AG04450 (cell line): Measurements from ENCODE around the gene ALDH3A1. TPM values are rescaled to one million over a fixed set of nuclear protein-coding genes. Genes with fewer than 3 reads are reported as not detected.
"Not testable (repeated sequence)": the region's sequence is repeated elsewhere in the genome, so short reads cannot be mapped to it uniquely, and the experiment has no call there.

Experiments used
- CTCF ChIA-PET: fragments of 300-600, 350-600 bp; formaldehyde crosslinking; extraction: SDS; loops from one replicate; lab custom pipeline; 2022; ENCODE audit warnings: antibody characterized with exemption, inconsistent platforms; lab: Charles Lee
- POLR2A ChIA-PET: fragments of 350-600 bp; formaldehyde crosslinking; extraction: SDS; loops from one replicate; lab custom pipeline; 2021; ENCODE audit warnings: antibody characterized with exemption, inconsistent platforms; lab: Yijun Ruan, JAX
- DNase-seq: peaks from one replicate; pipeline ENCODE4 v3.0.0-alpha.2; 2011; ENCODE audit warnings: low read depth, low spot score
- H3K27ac ChIP-seq: one replicate; pipeline ENCODE4 v1.5.1; 2012; ENCODE audit warnings: low read depth, low read length, control low read depth
- H3K27me3 ChIP-seq: one replicate; pipeline ENCODE4 v1.6.0; 2012; ENCODE audit warnings: low read length; ENCODE audit not compliant: control insufficient read depth, insufficient read depth
- H3K4me3 ChIP-seq: 2 replicates; pipeline ENCODE4 v1.5.1; 2011; ENCODE audit warnings: mild to moderate bottlenecking, low read depth, low read length, control low read depth
- H3K9me3 ChIP-seq: 2 replicates; pipeline ENCODE4 v1.5.1; 2012; ENCODE audit warnings: low read length; ENCODE audit not compliant: control insufficient read depth, insufficient read depth
- CTCF ChIP-seq: IDR thresholded peaks from 2 replicates; pipeline ENCODE4 v1.5.1; 2011; ENCODE audit warnings: low read depth, low read length, control low read depth, inconsistent platforms
- polyA plus RNA-seq: library from polyadenylated mRNA; depleted of rRNA; stranded (reverse); fragments of >200 nt; gene quantifications from 2 replicates; pipeline ENCODE4 v1.2.3, GENCODE V29; 2011

ALDH3A1 gene
- polyA plus RNA-seq, 1 experiment: 1.7 TPM

GRCh38 chr17:19766421-19767270 lies 18.5 kb upstream of the ALDH3A1 start:
- H3K27ac ChIP-seq: no peak overlapping the region
- ChIA-PET CTCF (interaction anchor here (0.5 to 9.9 kb wide), 44 partner anchors 9 to 426 kb away, joined by 3 to 174 read pairs (median 4); partner anchors contain the start of genes ALDH3A1, ALDH3A2, B9D1 and SLC47A1), POLR2A (no interaction called here)
- peaks cover 10% of the 10 kb centered on the region for H3K27me3 ChIP-seq
- no peak for DNase-seq
- H3K9me3 ChIP-seq: no peaks in the 10 kb centered on the region
- H3K4me3 ChIP-seq: no peak overlapping the region
- TF ChIP-seq CTCF: peak; percentile 99

GRCh38 chr17:19766016-19766415 lies 17.9 kb upstream of the ALDH3A1 start:
- Histone ChIP-seq H3K4me3 (no peak overlapping the region), H3K27me3 (peaks cover 13% of the 10 kb centered on the region), H3K27ac (no peak overlapping the region), H3K9me3 (no peaks in the 10 kb centered on the region)
- no peak for TF ChIP-seq CTCF
- CTCF ChIA-PET: interaction anchor here (0.6 to 9.9 kb wide), 30 partner anchors 9 to 426 kb away, joined by 3 to 174 read pairs (median 5); partner anchors contain the start of genes ALDH3A1, ALDH3A2 and B9D1
- no peak for DNase-seq
- POLR2A ChIA-PET: no interaction called here

GRCh38 chr17:19763991-19764390 lies 15.9 kb upstream of the ALDH3A1 start:
- ChIA-PET POLR2A (interaction anchor here (0.7 kb wide), 1 partner anchor 377 kb away, joined by 8 read pairs; no protein-coding TSS in a partner anchor), CTCF (interaction anchor here (0.7 to 9.9 kb wide), 8 partner anchors 20 to 400 kb away, joined by 3 to 174 read pairs (median 15); partner anchors contain the start of genes ALDH3A2 and B9D1)
- peaks cover 20% of the 10 kb centered on the region for H3K27me3 ChIP-seq
- H3K9me3 ChIP-seq, H3K4me3 ChIP-seq, DNase-seq, H3K27ac ChIP-seq: not testable (repeated sequence)

- peaks cover 20% of the 10 kb centered on the region for H3K27me3 ChIP-seq
- H3K27ac ChIP-seq: no peak overlapping the region
- POLR2A ChIA-PET: interaction anchor here (1.9 kb wide), 1 partner anchor 401 kb away, joined by 11 read pairs; the partner anchor contains the start of gene B9D1
- no peak overlapping the region for H3K4me3 ChIP-seq
- CTCF ChIA-PET: interaction anchor here (0.9 to 9.9 kb wide), 14 partner anchors 10 to 409 kb away, joined by 3 to 174 read pairs (median 8); partner anchors contain the start of genes ALDH3A2 and B9D1
- TF ChIP-seq CTCF: no peak
- no peaks in the 10 kb centered on the region for H3K9me3 ChIP-seq
- no peak for DNase-seq
These were observed 15.3 kb upstream of the ALDH3A1 start for GRCh38 chr17:19763416-19763815.

GRCh38 chr17:19762515-19762961 lies 14.4 kb upstream of the ALDH3A1 start:
- no peaks in the 10 kb centered on the region; the same call in 1 of the 2 replicates for H3K9me3 ChIP-seq
- DNase-seq: no peak
- POLR2A ChIA-PET: interaction anchor here (1.0 to 1.9 kb wide), 2 partner anchors 114 to 400 kb away, joined by 4 to 11 read pairs; partner anchors contain the start of genes ALDH3A2 and B9D1
- CTCF ChIA-PET: interaction anchor here (0.6 to 9.9 kb wide), 34 partner anchors 9 to 523 kb away, joined by 3 to 174 read pairs (median 4); partner anchors contain the start of genes ALDH3A2 and B9D1
- H3K27ac ChIP-seq: no peak overlapping the region
- no peak overlapping the region for H3K4me3 ChIP-seq
- peaks cover 24% of the 10 kb centered on the region for H3K27me3 ChIP-seq
- peak; percentile 89 for TF ChIP-seq CTCF
